SIG-M5 treated with dmso at 0.1 percent for 504 hours (cell line): Measurements from ENCODE around the gene ACER3.
A peak's percentile ranks its signal among the peaks of the same experiment; 100 is the strongest.
"Not testable (repeated sequence)": the region's sequence is repeated elsewhere in the genome, so short reads cannot be mapped to it uniquely, and the experiment has no call there.

Experiments used
- DNase-seq: peaks from one replicate; lab custom pipeline; 2025; ENCODE audit not compliant: unreplicated experiment; lab: John Stamatoyannopoulos, UW

ACER3 gene

GRCh38 chr11:76872959-76873827 is 12.5 kb downstream of the ACER3 start:
- no peak for DNase-seq

- DNase-seq = no peak
These were observed 17.3 kb downstream of the ACER3 start for GRCh38 chr11:76878014-76878413.

- DNase-seq = no peak
These were observed 19.6 kb downstream of the ACER3 start for GRCh38 chr11:76880314-76880713.

GRCh38 chr11:76880956-76881355 is 20.2 kb downstream of the ACER3 start:
- no peak for DNase-seq

- DNase-seq = no peak
These were observed 24.8 kb downstream of the ACER3 start for GRCh38 chr11:76885390-76886097.

GRCh38 chr11:76888989-76889388 is 28.3 kb downstream of the ACER3 start:
- DNase-seq = no peak

GRCh38 chr11:76889411-76889975 is 28.8 kb downstream of the ACER3 start:
- no peak for DNase-seq

- no peak for DNase-seq
These were observed 29.6 kb downstream of the ACER3 start for GRCh38 chr11:76890329-76890728.

GRCh38 chr11:76891285-76891684 is 30.6 kb downstream of the ACER3 start:
- no peak for DNase-seq

- DNase-seq = no peak
These were observed 31.1 kb downstream of the ACER3 start for GRCh38 chr11:76891793-76892192.

GRCh38 chr11:76892306-76892705 is 31.6 kb downstream of the ACER3 start:
- DNase-seq = no peak

- no peak for DNase-seq
These were observed 36.5 kb downstream of the ACER3 start for GRCh38 chr11:76897233-76897632.

- DNase-seq = no peak
These were observed 40.4 kb downstream of the ACER3 start for GRCh38 chr11:76901144-76901543.

- not testable (repeated sequence) for DNase-seq
These were observed 40.9 kb downstream of the ACER3 start for GRCh38 chr11:76901622-76902021.

- DNase-seq = no peak
These were observed 41.6 kb downstream of the ACER3 start for GRCh38 chr11:76902121-76903014.

- peak; percentile 25 for DNase-seq
These were observed 42.6 kb downstream of the ACER3 start for GRCh38 chr11:76903325-76903724.

GRCh38 chr11:76910620-76911414 is 50.1 kb downstream of the ACER3 start:
- no peak for DNase-seq

GRCh38 chr11:76911415-76911808 is 50.7 kb downstream of the ACER3 start:
- DNase-seq = no peak

- no peak for DNase-seq
These were observed 56.0 kb downstream of the ACER3 start for GRCh38 chr11:76916712-76917111.

GRCh38 chr11:76918941-76919386 is 58.2 kb downstream of the ACER3 start:
- peak; percentile 74 for DNase-seq
